GM12875 (cell line): Measurements from ENCODE around the gene TFAP2D.

Experiments used
- H3K4me3 ChIP-seq: one replicate; pipeline ENCODE4 v1.5.1; 2011; ENCODE audit warnings: low read depth, low read length, control low read depth
- TF ChIP-seq, protein P1 (sequence below): IDR thresholded peaks from 2 replicates; pipeline ENCODE4 v1.5.1; 2011; ENCODE audit warnings: low read depth, mild to moderate bottlenecking, control low read depth, inconsistent platforms, low read length, moderate library complexity, borderline replicate concordance; ENCODE audit not compliant: insufficient read depth

Gene TFAP2D

DNA sequence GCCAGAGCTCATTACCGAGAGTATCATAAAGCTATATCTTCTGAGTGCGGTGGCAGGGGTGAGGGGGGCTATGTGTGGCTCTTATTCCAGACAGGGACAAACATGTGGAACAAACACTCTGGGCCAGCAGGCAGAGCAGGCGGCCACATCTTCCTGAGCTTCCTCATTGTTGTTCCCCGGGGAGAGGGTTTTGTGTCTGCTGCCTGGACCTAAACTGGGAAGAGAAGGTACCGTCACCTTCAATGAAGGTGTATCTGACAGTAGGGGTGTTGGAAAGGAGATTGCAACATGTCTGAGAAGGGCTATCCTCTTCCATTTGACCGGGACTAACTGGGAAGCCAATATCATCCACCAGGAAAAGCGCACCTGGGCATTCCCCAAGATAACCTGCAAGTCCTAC, 1.6 kb upstream of the TFAP2D start:
- no peak overlapping the region for H3K4me3 ChIP-seq
- TF ChIP-seq, protein P1, sequence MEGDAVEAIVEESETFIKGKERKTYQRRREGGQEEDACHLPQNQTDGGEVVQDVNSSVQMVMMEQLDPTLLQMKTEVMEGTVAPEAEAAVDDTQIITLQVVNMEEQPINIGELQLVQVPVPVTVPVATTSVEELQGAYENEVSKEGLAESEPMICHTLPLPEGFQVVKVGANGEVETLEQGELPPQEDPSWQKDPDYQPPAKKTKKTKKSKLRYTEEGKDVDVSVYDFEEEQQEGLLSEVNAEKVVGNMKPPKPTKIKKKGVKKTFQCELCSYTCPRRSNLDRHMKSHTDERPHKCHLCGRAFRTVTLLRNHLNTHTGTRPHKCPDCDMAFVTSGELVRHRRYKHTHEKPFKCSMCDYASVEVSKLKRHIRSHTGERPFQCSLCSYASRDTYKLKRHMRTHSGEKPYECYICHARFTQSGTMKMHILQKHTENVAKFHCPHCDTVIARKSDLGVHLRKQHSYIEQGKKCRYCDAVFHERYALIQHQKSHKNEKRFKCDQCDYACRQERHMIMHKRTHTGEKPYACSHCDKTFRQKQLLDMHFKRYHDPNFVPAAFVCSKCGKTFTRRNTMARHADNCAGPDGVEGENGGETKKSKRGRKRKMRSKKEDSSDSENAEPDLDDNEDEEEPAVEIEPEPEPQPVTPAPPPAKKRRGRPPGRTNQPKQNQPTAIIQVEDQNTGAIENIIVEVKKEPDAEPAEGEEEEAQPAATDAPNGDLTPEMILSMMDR, result no peak

DNA sequence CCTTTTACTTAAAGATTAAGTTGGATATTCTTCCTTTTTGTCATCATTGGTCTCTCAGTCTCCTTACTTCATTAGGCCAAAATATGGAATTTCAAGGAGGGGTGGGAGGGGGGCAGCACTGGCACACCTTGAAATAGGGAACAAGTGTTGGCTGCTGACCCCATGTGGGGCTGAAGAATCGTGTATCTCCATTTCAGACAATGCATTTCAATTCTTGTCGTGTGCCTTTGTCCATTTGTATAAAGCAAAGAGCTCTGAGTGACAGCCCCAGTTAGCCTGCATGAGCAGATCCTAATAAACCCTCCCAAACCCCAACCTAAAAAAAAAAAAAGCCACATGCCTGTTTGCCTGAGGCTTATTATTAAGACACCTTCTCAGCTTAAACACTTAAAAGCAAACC, 1.0 kb upstream of the TFAP2D start:
- TF ChIP-seq, protein P1, result no peak
- no peak overlapping the region for H3K4me3 ChIP-seq

DNA sequence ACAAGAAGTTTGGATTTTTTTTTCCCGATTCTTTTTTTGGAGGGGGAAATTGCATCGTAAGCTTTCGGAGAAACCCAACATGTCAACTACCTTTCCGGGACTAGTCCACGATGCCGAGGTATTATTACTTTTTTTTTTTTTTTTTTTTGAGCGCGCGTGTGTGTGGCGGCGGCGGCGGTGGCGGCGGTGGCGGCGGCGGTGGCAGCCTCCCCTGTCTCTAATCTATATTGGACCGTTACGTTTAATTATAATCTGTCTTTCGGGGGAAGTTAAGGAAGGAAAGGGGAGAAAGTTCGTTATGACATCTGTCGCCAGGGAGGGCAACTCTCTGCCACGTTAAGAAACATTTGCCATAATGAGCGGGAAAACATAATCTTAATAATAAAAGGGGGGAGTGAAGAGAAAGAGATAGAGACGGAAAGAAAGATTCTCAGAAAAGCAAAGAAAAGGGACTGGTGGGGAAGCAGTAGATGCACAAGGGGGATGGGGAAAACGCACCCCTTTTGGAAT, 706 bp downstream of the TFAP2D start:
- TF ChIP-seq, protein P1, result no peak
- no peak overlapping the region for H3K4me3 ChIP-seq

DNA sequence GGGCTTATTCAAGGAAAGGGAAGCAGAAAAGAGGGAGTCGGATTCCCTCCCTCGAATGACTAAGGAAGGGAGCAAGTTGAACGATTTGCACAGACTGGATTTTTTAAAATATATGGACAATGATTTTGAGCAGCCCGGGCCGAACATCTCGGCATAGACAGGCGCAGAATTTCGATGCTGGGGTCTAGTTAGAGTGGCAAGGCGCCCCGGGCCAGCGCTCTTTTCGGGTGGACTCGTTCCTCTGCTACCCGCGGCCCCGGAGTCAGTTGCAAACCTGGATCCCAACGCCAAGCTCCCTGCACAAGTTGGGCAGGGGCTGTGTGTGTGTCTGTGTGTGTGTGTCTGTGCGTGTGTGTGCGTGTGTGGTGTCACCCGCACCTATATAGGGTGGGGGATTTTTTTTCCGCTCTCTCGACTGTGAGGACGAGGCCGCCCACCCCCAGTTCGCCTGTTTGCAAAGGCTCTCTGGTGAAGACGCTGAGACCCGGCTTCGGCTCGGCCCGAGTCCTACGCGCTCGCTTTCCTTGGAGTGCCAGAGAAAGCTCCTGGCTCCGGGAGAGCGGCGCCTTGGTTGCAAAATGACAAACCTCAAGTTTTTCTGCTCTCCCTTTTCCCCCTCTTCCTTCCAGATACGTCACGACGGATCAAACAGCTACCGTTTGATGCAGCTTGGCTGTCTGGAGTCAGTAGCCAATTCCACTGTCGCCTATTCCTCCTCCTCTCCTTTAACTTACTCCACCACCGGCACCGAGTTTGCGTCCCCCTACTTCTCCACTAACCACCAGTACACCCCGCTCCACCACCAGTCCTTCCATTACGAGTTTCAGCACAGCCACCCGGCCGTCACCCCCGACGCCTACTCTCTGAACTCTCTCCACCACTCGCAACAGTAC, 1.4 kb downstream of the TFAP2D start:
- no peak overlapping the region for H3K4me3 ChIP-seq
- TF ChIP-seq, protein P1, result no peak

DNA sequence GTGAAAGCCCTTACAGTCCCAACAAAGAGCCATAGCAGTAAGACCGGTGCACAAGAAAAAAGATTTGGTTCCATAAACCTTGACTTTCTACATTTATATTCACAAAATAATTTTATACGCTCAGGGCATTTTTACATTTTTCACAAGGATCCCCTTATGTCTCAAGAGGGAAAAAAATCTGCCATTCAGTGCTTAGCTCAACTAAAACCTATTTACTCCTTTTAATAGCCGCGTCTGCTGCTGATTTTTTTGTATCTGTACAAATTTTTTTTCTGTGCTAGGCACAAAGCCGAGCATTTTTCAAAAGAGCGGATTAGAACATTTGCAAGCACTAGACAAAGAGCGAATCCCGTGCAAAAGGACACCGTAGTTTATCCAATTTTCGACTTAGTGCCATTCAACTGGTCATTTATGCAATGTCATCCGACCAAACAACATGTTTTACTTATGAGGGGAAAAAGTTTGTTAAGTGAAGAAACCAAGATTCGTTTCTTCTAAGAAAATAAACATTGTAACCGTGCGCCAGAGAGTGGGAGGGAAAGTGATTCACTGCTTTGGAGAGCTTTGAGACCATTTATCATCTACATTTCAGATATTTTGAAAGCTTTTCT, 3.7 kb downstream of the TFAP2D start:
- no peak overlapping the region for H3K4me3 ChIP-seq
- TF ChIP-seq, protein P1, result no peak

DNA sequence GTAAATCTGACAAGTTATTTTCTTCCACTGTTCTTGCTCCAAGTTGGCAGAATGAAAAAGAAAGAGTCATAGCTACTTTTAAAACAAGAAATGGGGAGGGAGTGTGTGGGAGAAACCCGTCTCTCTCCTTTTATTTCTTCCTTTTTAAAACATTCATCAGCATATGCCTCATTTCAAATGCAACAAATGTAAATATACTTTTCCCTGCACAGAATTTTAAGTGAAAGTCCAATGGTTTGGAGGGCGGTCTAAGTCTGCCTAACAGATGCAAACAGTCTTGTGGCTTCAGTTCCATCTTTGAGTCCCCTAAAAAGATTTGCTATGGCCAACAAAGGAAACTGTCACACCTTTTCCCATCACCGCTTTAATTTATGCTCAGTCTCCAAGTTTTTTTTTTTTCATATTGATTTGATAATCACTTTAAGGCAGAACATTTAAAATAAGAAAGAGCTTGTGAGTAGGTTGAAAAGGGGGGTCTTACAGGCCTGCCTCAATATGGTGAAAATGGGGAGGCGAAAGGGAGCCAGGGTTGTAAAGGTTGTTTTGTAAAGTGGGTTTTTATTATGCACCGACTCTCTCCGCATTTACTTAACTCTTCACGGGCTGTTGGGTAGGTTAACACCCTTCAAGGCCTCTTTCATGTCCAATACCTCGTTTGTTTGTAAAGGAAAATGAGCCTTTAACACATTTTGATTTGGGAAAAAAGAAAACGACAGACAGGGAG, 4.6 kb downstream of the TFAP2D start:
- TF ChIP-seq, protein P1, result no peak
- no peak overlapping the region for H3K4me3 ChIP-seq

DNA sequence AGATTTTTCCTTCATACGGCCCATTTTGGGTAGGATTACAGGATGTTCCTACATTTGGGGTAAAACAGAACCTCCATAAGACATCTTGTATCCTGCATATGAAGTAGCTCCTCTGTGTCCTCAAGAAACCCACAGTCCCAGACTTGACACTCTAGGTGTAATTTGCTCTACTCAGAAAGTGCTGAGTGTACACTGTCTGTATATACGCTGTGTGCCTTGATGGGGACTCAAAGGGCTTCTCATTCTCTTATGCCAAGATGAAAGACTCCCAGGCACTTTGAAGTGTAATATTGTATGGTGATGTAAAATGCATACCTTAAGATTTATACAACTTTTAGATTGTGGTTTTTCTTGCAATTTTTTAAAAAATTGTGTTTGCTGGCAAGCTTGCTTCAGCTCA, 5.2 kb downstream of the TFAP2D start:
- H3K4me3 ChIP-seq, result no peak overlapping the region

More for the DNA sequence above, 5.2 kb downstream of the TFAP2D start:
- TF ChIP-seq, protein P1, result no peak
